Suprapubic skin (tissue), 4 donors: Measurements from ENCODE around the gene SMOC2.

Source experiments
- POLR2A ChIP-seq, 2 donors: fragments of 450-650 bp; IDR thresholded peaks; one replicate each; pipeline ENCODE4 v1.6.1; 2017; ENCODE audit warnings: antibody characterized with exemption in 2 of 2, mild to moderate bottlenecking in 2 of 2, moderate library complexity in 2 of 2
- POLR2AphosphoS5 ChIP-seq, 3 donors: sonication (generic); formaldehyde crosslinking; IDR thresholded peaks; one replicate each; pipeline ENCODE4 v1.6.1; 2017; ENCODE audit warnings: antibody characterized with exemption in 3 of 3
- TF ChIP-seq, protein P1 (sequence below), 2 donors: fragments of 200-600 bp in 1 of 2; fragments of 450-650 bp in 1 of 2; sonication (generic) in 1 of 2; IDR thresholded peaks; one replicate each; pipeline ENCODE4 v1.5.1; 2016 to 2019; ENCODE audit warnings: antibody characterized with exemption in 2 of 2, mild to moderate bottlenecking in 1 of 2, moderate library complexity in 1 of 2

GRCh38 chr6:168671028-168671862 is 230.3 kb downstream of the SMOC2 start:
- TF ChIP-seq POLR2A (IDR thresholded peaks at IDR 0.05), result no peak
- TF ChIP-seq, protein P1, sequence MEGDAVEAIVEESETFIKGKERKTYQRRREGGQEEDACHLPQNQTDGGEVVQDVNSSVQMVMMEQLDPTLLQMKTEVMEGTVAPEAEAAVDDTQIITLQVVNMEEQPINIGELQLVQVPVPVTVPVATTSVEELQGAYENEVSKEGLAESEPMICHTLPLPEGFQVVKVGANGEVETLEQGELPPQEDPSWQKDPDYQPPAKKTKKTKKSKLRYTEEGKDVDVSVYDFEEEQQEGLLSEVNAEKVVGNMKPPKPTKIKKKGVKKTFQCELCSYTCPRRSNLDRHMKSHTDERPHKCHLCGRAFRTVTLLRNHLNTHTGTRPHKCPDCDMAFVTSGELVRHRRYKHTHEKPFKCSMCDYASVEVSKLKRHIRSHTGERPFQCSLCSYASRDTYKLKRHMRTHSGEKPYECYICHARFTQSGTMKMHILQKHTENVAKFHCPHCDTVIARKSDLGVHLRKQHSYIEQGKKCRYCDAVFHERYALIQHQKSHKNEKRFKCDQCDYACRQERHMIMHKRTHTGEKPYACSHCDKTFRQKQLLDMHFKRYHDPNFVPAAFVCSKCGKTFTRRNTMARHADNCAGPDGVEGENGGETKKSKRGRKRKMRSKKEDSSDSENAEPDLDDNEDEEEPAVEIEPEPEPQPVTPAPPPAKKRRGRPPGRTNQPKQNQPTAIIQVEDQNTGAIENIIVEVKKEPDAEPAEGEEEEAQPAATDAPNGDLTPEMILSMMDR (IDR thresholded peaks at IDR 0.05), result no peak
- no peak for TF ChIP-seq POLR2AphosphoS5 (IDR thresholded peaks at IDR 0.05)
